Heart right ventricle (tissue), 16 donors: ENCODE data around the gene SIRT3. TPM values are rescaled to one million over a fixed set of nuclear protein-coding genes. Genes with fewer than 3 reads are reported as not detected.
"Not testable (repeated sequence)": the region's sequence is repeated elsewhere in the genome, so short reads cannot be mapped to it uniquely, and the experiment has no call there.

Experiments used
- ATAC-seq, 8 donors: fragments of 200-7000 bp; cut with Tn5 transposase; one replicate each; pipeline ENCODE4 v1.9.1; 2020; ENCODE audit warnings: mild to moderate bottlenecking in 8 of 8, moderate library complexity in 8 of 8, moderate number of reproducible peaks in 1 of 8
- DNase-seq, 2 donors: peaks; one replicate each; pipeline ENCODE4 v3.0.0-alpha.2; 2020
- H3K27ac ChIP-seq, 10 donors: fragments of 200-600 bp; sonication (generic) in 2 of 10; one replicate each; pipeline versions ENCODE4 v1.5.0 to v1.8.0; 2020 to 2022; ENCODE audit warnings: mild to moderate bottlenecking in 3 of 10
- H3K27me3 ChIP-seq, 7 donors: fragments of 200-600 bp; one replicate each; pipeline ENCODE4 v1.8.0; 2021 to 2022; ENCODE audit warnings: mild to moderate bottlenecking in 2 of 7
- H3K36me3 ChIP-seq, 9 donors: fragments of 200-600 bp; sonication (generic) in 1 of 9; one replicate each; pipeline versions ENCODE4 v1.5.0 to v1.8.0; 2020 to 2022; ENCODE audit warnings: mild to moderate bottlenecking in 2 of 9
- H3K4me1 ChIP-seq, 9 donors: fragments of 200-600 bp; sonication (generic) in 1 of 9; one replicate each; pipeline versions ENCODE4 v1.5.0 to v1.8.0; 2020 to 2022; ENCODE audit warnings: mild to moderate bottlenecking in 4 of 9
- H3K4me3 ChIP-seq, 10 donors: fragments of 200-600 bp; sonication (generic) in 2 of 10; one replicate each; pipeline versions ENCODE4 v1.5.0 to v1.8.0; 2020 to 2022; ENCODE audit warnings: mild to moderate bottlenecking in 7 of 10, moderate library complexity in 2 of 10
- H3K9me3 ChIP-seq, 11 donors: fragments of 200-600 bp in 10 of 11; sonication (generic) in 2 of 11; one replicate each; pipeline versions ENCODE4 v1.5.0 to v1.8.0; 2013 to 2022; ENCODE audit warnings: mild to moderate bottlenecking in 2 of 11, control low read depth in 1 of 11, moderate library complexity in 1 of 11
- CTCF ChIP-seq, 9 donors: fragments of 200-600 bp; sonication (generic) in 2 of 9; IDR thresholded peaks; one replicate each; pipeline versions ENCODE4 v1.5.0 to v1.8.0; 2021 to 2022; ENCODE audit warnings: antibody characterized with exemption in 9 of 9, mild to moderate bottlenecking in 5 of 9, moderate library complexity in 1 of 9
- WGBS, 2 donors: extraction: QIAGEN DNeasy Blood & Tissue Kit; methylation state at CpG; one replicate each; pipeline ENCODE4 v1.1.7; 2013; ENCODE audit warnings: inconsistent platforms in 1 of 2; 5-methylcytosine and 5-hydroxymethylcytosine counted together
- intact Hi-C, 10 donors: fragments of 100-400 bp; cut with DNase I; formaldehyde crosslinking; loops; one replicate each; pipeline versions ENCODE4 v1.11.1 to v1.14.2; 2022
- polyA plus RNA-seq, 2 donors: library from polyadenylated mRNA; stranded (reverse); fragments of 200-250 nt; gene quantifications; one replicate each; pipeline ENCODE4 v1.2.3, GENCODE V29; 2013
- total RNA-seq, 10 donors: library from RNA; stranded (reverse); fragmentation: NEBNext Ultra II Directional in 3 of 10; extraction: Animal tissue kit (Norgen Biotek cat#: 25700) in 3 of 10; gene quantifications; one replicate each; pipeline versions ENCODE4 v1.2.1 to v1.2.4, GENCODE V29; 2021 to 2023
- donor health status: Arrhythmogenic right ventricular cardiomyopathy.
- donor health status: ischemic (EF 13 %, LVEDD 7.1; RV severe dilation, severe dysfunction).
- donor health status: healthy with polysubstance abuse.
- donor health status: DM: no; HTN: yes; CAD: no.
- donor health status: DM: no; HTN: no; CAD: no.
- donor health status: ischemic (EF 25% LVEDD 6.9; RV normal size, moderate dysfunction).
- donor health status: ischemic (EF 25% LVEDD 5.7; RV mildly dilated, moderate dysfunction).
- donor health status: healthy.
- donor health status: DM: yes; HTN: yes; CAD: no.
- donor health status: Ischemic cardiomyopathy.
- donor health status: ischemic (EF 35%, LVEDD 5.7; RV mildly dilated, moderate dysfunction).
- donor health status: nonischemic (EF 11% LVEDD 7.7; RV severe dilation, severe dysfunction).
- donor health status: DM: yes; HTN: yes; CAD: no.
- donor health status: PGD.
- donor health status: ischemic (EF 29% LVEDD 5.4; RV normal size, mild dysfunction).
- donor health status: nonischemic (EF 23%, LVEDD 6.1; RV moderate dilation, normal function).

The SIRT3 gene
- total and polyA plus RNA-seq, 12 donors = 18.5 to 50.2 (median 34.9) TPM

DNA sequence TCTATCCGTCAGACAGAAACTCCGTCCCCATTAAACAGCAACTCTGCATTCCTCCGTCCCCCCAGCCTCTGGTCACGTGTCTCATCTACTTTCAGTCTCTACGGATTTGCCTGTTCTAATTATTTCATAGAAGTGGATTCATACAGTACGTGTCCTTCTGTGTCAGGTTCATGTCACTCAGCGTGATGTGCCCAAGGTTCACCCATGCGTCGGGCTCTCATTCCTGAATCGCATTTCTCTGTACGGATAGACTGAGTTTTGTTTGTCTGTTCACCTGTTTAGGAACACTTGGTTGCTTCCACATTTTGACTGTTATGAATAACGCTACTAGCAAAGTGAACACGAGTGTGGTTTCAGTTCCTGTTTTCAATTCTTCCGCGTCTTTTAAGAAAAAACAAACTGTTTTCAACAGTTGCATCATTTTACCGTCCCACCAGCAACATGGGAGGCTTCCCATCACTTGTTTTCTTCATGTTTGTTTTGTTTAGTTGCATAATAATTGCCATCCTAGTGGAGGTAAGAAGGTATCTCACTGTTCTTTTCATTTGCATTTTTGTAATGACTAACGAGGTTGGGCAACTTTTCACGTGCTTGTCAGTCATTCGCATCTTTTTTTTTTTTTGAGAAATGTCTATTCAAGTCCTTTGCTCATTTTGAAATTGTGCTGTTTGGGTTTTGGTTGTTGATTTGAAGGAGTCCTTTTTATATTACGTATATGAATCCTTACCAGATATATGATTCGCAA, 33.2 kb upstream of the SIRT3 start:
- peaks cover 0 to 11% (median 5%) of the 10 kb centered on the region in 11 donors for H3K9me3 ChIP-seq
- H3K27ac ChIP-seq = peak overlapping the region in 8 of 10 donors; percentile 9 to 97 (median 57)
- H3K27me3 ChIP-seq = peaks cover 0 to 32% (median 15%) of the 10 kb centered on the region in 7 donors
- TF ChIP-seq CTCF (IDR thresholded peaks at IDR 0.05) = no peak
- DNase-seq (no peak), ATAC-seq (peak in 7 of 8 donors; percentile 32 to 63 (median 49))
- no peaks in the 10 kb centered on the region for H3K36me3 ChIP-seq
- peaks cover 0 to 35% (median 0%) of the 10 kb centered on the region in 9 donors for H3K4me1 ChIP-seq
- 56 to 59% methylated on average over 21 of the region's 21 CpGs for WGBS, 2 donors
- H3K4me3 ChIP-seq = peak overlapping the region in 4 of 10 donors; percentile 11 to 55 (median 36)
- intact Hi-C loops = no loop called here

- Histone ChIP-seq H3K27me3 (peaks cover 0 to 32% (median 15%) of the 10 kb centered on the region in 7 donors), H3K4me3 (peak overlapping the region in 6 of 10 donors; percentile 11 to 55 (median 34)), H3K4me1 (peaks cover 0 to 35% (median 0%) of the 10 kb centered on the region in 9 donors), H3K9me3 (peaks cover 0 to 11% (median 5%) of the 10 kb centered on the region in 11 donors), H3K27ac (peak overlapping the region in 9 of 10 donors; percentile 9 to 97 (median 58))
- DNase-seq (peak in 1 of 2 donors; percentile 46), ATAC-seq (peak; percentile 59 to 85 (median 80))
- intact Hi-C loops, H3K36me3 ChIP-seq: not testable (repeated sequence)
- peak in 1 of 9 donors; percentile 15 for TF ChIP-seq CTCF (IDR thresholded peaks at IDR 0.05)
- 61 to 63% methylated on average over 16 of the region's 16 CpGs for WGBS, 2 donors
Measured at GRCh38 chr11:268716-269145, 32.6 kb upstream of the SIRT3 start.

DNA sequence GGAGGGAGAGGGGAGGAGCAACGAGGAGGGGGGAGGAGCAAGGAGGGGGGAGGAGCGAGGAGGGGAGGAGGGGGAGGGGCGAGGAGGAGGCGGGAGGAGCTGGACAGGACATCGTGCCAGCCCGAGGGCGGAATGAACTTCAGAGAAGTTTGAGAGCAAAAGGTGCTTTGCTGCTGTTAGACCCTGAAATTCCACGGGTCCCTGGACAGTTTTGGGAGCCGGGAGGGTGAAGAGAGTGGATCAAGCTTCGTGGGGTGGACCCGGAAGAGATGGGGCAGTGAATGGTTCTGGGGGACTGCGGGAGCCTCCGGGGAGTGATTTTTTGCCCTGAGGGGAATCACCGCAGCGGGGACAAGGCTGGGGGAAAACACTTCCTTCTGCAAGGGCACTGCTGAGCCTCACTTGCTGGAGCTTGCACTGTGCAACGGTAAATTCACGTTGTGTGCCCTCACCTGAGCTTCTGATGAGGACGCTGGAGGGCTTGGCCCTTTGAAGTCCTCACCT, 31.4 kb upstream of the SIRT3 start:
- no peaks in the 10 kb centered on the region for H3K36me3 ChIP-seq
- TF ChIP-seq CTCF (IDR thresholded peaks at IDR 0.05) = no peak
- H3K27ac ChIP-seq = peak overlapping the region in 7 of 10 donors; percentile 42 to 97 (median 65)
- H3K4me1 ChIP-seq = peaks cover 0 to 35% (median 0%) of the 10 kb centered on the region in 9 donors
- peaks cover 0 to 11% (median 5%) of the 10 kb centered on the region in 11 donors for H3K9me3 ChIP-seq
- 70 to 74% methylated on average over 17 of the region's 18 CpGs for WGBS, 2 donors
- ATAC-seq = peak; percentile 37 to 69 (median 45)
- peak overlapping the region in 6 of 10 donors; percentile 22 to 55 (median 34) for H3K4me3 ChIP-seq
- DNase-seq = no peak
- intact Hi-C loops = no loop called here
- H3K27me3 ChIP-seq = peaks cover 0 to 32% (median 14%) of the 10 kb centered on the region in 7 donors

DNA sequence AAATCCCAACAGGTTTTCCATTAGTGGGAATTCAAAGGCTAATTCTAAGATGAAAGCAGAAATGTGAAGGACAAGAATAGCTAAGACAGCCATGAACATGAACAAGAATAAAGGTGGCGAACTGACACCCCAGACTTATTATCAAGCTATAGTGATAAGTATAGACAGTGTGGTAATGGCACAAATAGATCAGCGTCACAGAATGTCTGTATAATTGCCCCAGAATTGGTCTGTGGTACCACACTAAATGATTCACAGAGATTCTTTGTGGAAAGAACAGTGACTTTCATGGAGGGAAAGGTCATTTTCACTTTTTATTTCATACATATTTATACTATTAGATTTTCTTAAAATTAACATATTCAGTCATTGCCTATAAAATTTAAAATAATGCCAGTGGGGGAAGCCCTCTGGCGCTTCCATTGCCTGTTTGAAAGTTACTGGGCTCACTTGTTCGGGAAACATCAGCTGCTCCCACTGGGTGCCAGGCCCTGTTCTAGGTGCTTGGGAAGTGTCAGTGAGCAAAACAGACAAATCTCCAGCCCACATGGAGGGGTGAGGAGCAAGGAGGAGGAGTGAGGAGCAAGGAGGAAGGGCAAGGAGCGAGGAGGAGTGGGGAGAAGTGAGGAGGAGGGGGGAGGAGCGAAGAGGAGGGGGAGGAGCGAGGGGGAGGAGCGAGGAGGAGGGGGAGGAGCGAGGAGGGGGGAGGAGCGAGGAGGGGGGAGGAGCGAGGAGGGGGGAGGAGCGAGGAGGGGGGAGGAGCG, 30.7 kb upstream of the SIRT3 start:
- Histone ChIP-seq H3K9me3 (peaks cover 0 to 11% (median 5%) of the 10 kb centered on the region in 11 donors), H3K4me3 (no peak overlapping the region), H3K27ac (no peak overlapping the region), H3K36me3 (no peaks in the 10 kb centered on the region), H3K27me3 (peaks cover 0 to 30% (median 11%) of the 10 kb centered on the region in 7 donors), H3K4me1 (peaks cover 0 to 35% (median 0%) of the 10 kb centered on the region in 9 donors)
- WGBS, 2 donors = 85 to 88% methylated on average over 4 to 5 of the region's 13 CpGs
- intact Hi-C loops = no loop called here
- no peak for DNase-seq
- TF ChIP-seq CTCF (IDR thresholded peaks at IDR 0.05) = no peak
- ATAC-seq = peak in 1 of 8 donors; percentile 20
